Neural cell (in vitro differentiated cells): ENCODE results near the gene GTF2I. TPM values are rescaled to one million over a fixed set of nuclear protein-coding genes. Genes with fewer than 3 reads are reported as not detected.

Source experiments
- H2AFZ ChIP-seq: fragments of 200-600, 300-800 bp; sonication (generic), shearing (Covaris generic); 2 replicates; pipeline ENCODE4 v1.6.0; 2014; ENCODE audit warnings: low read depth, mild to moderate bottlenecking, antibody characterized with exemption, low read length, moderate library complexity
- H3F3A ChIP-seq: fragments of 200-600 bp; shearing (Covaris generic); 2 replicates; pipeline ENCODE4 v1.6.1; 2016; ENCODE audit warnings: mild to moderate bottlenecking, moderate library complexity, mixed read lengths, antibody characterized with exemption, low read length; ENCODE audit not compliant: insufficient read depth, poor library complexity, severe bottlenecking
- H3K27ac ChIP-seq: fragments of 200-600, 300-800 bp; sonication (generic), shearing (Covaris generic); 2 replicates; pipeline ENCODE4 v1.5.1; 2014; ENCODE audit warnings: mild to moderate bottlenecking, low read length, moderate library complexity
- H3K27me3 ChIP-seq: fragments of 300-800, 200-600 bp; sonication (generic), shearing (Covaris generic); 2 replicates; pipeline ENCODE4 v1.6.0; 2014; ENCODE audit warnings: mild to moderate bottlenecking, low read depth, low read length, moderate library complexity; ENCODE audit not compliant: insufficient read depth
- H3K36me3 ChIP-seq: fragments of 300-800, 200-600 bp; sonication (generic), shearing (Covaris generic); 2 replicates; pipeline ENCODE4 v1.5.1; 2014; ENCODE audit warnings: mild to moderate bottlenecking, antibody characterized with exemption, low read length, moderate library complexity; ENCODE audit not compliant: insufficient read depth
- H3K4me2 ChIP-seq: fragments of 300-800, 200-600 bp; sonication (generic), shearing (Covaris generic); 2 replicates; pipeline ENCODE4 v1.6.0; 2014; ENCODE audit warnings: mild to moderate bottlenecking, low read length
- H3K4me3 ChIP-seq: fragments of 300-800, 200-600 bp; sonication (generic), shearing (Covaris generic); 2 replicates; pipeline ENCODE4 v1.5.1; 2014; ENCODE audit warnings: mild to moderate bottlenecking, low read length, moderate library complexity
- H3K79me2 ChIP-seq: fragments of 200-600 bp; shearing (Covaris generic); replicated peaks from 2 replicates; pipeline ENCODE4 v1.6.0; 2014; ENCODE audit warnings: mild to moderate bottlenecking, low read length, moderate library complexity; ENCODE audit not compliant: insufficient read depth
- H3K9ac ChIP-seq: fragments of 300-800, 200-600 bp; sonication (generic), shearing (Covaris generic); 2 replicates; pipeline ENCODE4 v1.6.1; 2016; ENCODE audit warnings: mild to moderate bottlenecking, low read length, mixed read lengths
- H3K9me2 ChIP-seq: fragments of 200-600 bp; shearing (Covaris generic); 2 replicates; pipeline ENCODE4 v1.6.1; 2016; ENCODE audit warnings: mild to moderate bottlenecking, low read length, mixed read lengths; ENCODE audit not compliant: insufficient read depth
- H3K9me3 ChIP-seq: fragments of 200-600, 300-800 bp; sonication (generic), shearing (Covaris generic); 2 replicates; pipeline ENCODE4 v1.6.1; 2016; ENCODE audit warnings: mild to moderate bottlenecking, mixed run types, low read length, moderate library complexity, mixed read lengths
- H4K20me1 ChIP-seq: fragments of 200-600 bp; shearing (Covaris generic); 2 replicates; pipeline ENCODE4 v1.6.1; 2016; ENCODE audit warnings: mild to moderate bottlenecking, mixed run types; ENCODE audit not compliant: insufficient read depth
- CTCF ChIP-seq: fragments of 450-650 bp; IDR thresholded peaks from 2 replicates; pipeline ENCODE4 v1.5.1; 2014; ENCODE audit warnings: antibody characterized with exemption, mild to moderate bottlenecking, moderate library complexity; ENCODE audit not compliant: poor library complexity, severe bottlenecking
- EP300 ChIP-seq: fragments of 450-650 bp; conservative IDR thresholded peaks from 2 replicates; pipeline ENCODE4 v1.6.1; 2014; ENCODE audit warnings: antibody characterized with exemption, mild to moderate bottlenecking, moderate library complexity; ENCODE audit not compliant: poor library complexity, severe bottlenecking
- EZH2 ChIP-seq: fragments of 200-600, 300-800 bp; shearing (Covaris generic), sonication (generic); IDR thresholded peaks from 2 replicates; pipeline ENCODE4 v1.6.1; 2014; ENCODE audit warnings: antibody characterized with exemption, low read length, borderline replicate concordance, mild to moderate bottlenecking; ENCODE audit not compliant: insufficient read depth, poor library complexity, severe bottlenecking
- MXI1 ChIP-seq: fragments of 450-650 bp; conservative IDR thresholded peaks from 2 replicates; pipeline ENCODE4 v1.6.1; 2014; ENCODE audit warnings: antibody characterized with exemption, mild to moderate bottlenecking; ENCODE audit not compliant: poor library complexity, severe bottlenecking
- POLR2AphosphoS5 ChIP-seq: IDR thresholded peaks from 2 replicates; pipeline ENCODE4 v1.6.1; 2012
- RAD21 ChIP-seq: fragments of 450-650 bp; conservative IDR thresholded peaks from 2 replicates; pipeline ENCODE4 v1.6.1; 2014; ENCODE audit warnings: antibody characterized with exemption, mild to moderate bottlenecking, moderate library complexity
- REST ChIP-seq: IDR thresholded peaks from 2 replicates; pipeline ENCODE4 v1.6.1; 2012; ENCODE audit warnings: borderline replicate concordance
- SMC3 ChIP-seq: fragments of 450-650 bp; conservative IDR thresholded peaks from 2 replicates; pipeline ENCODE4 v1.6.1; 2014; ENCODE audit warnings: antibody characterized with exemption, mild to moderate bottlenecking, moderate library complexity; ENCODE audit not compliant: poor library complexity
- TAF1 ChIP-seq: IDR thresholded peaks from 2 replicates; pipeline ENCODE4 v1.6.1; 2012; ENCODE audit warnings: low read depth
- polyA plus RNA-seq: library from polyadenylated mRNA; depleted of rRNA; stranded (reverse); fragments of >200 nt; gene quantifications from 2 replicates; pipeline ENCODE4 v1.2.3, GENCODE V29; 2014

GTF2I gene
- polyA plus RNA-seq, 1 donor from 2014 or later: 274 TPM

- TF ChIP-seq EP300: no peak
- TF ChIP-seq EZH2: no peak
- no peak for TF ChIP-seq SMC3
- no peak for TF ChIP-seq CTCF
- TF ChIP-seq RAD21: no peak
- no peak for TF ChIP-seq REST
- no peak for TF ChIP-seq MXI1
- no peak for TF ChIP-seq POLR2AphosphoS5
- TF ChIP-seq TAF1: no peak
- H3K79me2 ChIP-seq: peaks cover 84% of the 10 kb centered on the region
- H3K27ac ChIP-seq: no peak overlapping the region
- no peaks in the 10 kb centered on the region for H3K27me3 ChIP-seq
- peaks cover 7% of the 10 kb centered on the region for H4K20me1 ChIP-seq
- no peaks in the 10 kb centered on the region for H3K9me3 ChIP-seq
- no peak overlapping the region for H3K9ac ChIP-seq
- H3K9me2 ChIP-seq: no peaks in the 10 kb centered on the region
- no peak overlapping the region for H3K4me3 ChIP-seq
- H3F3A ChIP-seq: no peaks in the 10 kb centered on the region
- H3K36me3 ChIP-seq: no peaks in the 10 kb centered on the region
- H3K4me2 ChIP-seq: no peak overlapping the region
- H2AFZ ChIP-seq: no peak overlapping the region
These were observed 14.1 kb downstream of the GTF2I start for GRCh38 chr7:74671602-74672001.

GRCh38 chr7:74672343-74672915 is 14.9 kb downstream of the GTF2I start:
- Histone ChIP-seq H3K27me3 (no peaks in the 10 kb centered on the region), H3K9me2 (no peaks in the 10 kb centered on the region), H3F3A (no peaks in the 10 kb centered on the region), H3K9ac (no peak overlapping the region), H3K4me2 (no peak overlapping the region), H2AFZ (no peak overlapping the region), H3K27ac (no peak overlapping the region), H3K9me3 (no peaks in the 10 kb centered on the region), H3K36me3 (no peaks in the 10 kb centered on the region), H3K4me3 (no peak overlapping the region), H4K20me1 (peaks cover 7% of the 10 kb centered on the region), H3K79me2 (peaks cover 84% of the 10 kb centered on the region)
- TF ChIP-seq EZH2: no peak
